ENCODE measurements around the gene SESN2. TPM values are rescaled to one million over a fixed set of nuclear protein-coding genes. Genes with fewer than 3 reads are reported as not detected.

Gene SESN2
- total RNA-seq, 2 donors from 2014 or later: 11.2 to 27.5 TPM

DNA sequence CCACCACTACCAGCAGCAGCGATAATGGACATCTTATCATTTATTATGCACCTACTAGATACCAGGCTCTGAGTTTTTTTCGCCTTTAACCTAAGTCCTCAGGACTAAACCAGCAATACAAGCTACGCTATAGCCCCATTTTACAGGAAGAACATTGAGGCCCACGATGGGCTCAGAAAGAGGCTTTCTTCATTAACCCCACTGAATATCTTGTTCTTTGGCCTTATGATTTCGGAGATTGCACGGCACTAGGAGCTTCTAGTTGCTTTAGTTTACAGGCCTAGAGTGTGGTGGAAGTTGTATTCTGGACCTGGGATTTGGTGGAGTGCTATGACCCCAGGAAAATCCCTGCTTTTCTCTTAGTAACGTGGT lies 1.5 kb downstream of the SESN2 start:
- DNase-seq (ENCODE audit: low spot score): no peak
- TF ChIP-seq POLR2A (IDR thresholded peaks at IDR 0.05) (no peak), POLR2AphosphoS5 (IDR thresholded peaks at IDR 0.05) (no peak)
- TF ChIP-seq, protein P1, sequence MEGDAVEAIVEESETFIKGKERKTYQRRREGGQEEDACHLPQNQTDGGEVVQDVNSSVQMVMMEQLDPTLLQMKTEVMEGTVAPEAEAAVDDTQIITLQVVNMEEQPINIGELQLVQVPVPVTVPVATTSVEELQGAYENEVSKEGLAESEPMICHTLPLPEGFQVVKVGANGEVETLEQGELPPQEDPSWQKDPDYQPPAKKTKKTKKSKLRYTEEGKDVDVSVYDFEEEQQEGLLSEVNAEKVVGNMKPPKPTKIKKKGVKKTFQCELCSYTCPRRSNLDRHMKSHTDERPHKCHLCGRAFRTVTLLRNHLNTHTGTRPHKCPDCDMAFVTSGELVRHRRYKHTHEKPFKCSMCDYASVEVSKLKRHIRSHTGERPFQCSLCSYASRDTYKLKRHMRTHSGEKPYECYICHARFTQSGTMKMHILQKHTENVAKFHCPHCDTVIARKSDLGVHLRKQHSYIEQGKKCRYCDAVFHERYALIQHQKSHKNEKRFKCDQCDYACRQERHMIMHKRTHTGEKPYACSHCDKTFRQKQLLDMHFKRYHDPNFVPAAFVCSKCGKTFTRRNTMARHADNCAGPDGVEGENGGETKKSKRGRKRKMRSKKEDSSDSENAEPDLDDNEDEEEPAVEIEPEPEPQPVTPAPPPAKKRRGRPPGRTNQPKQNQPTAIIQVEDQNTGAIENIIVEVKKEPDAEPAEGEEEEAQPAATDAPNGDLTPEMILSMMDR (IDR thresholded peaks at IDR 0.05): no peak
- H3K4me1 ChIP-seq (replicated peaks): no peaks in the 10 kb centered on the region
- WGBS: 52% methylated on average over 7 of the region's 7 CpGs
- H3K4me3 ChIP-seq: peak overlapping the region; percentile 73 to 98
- no peaks in the 10 kb centered on the region for H3K9me3 ChIP-seq
- H3K27ac ChIP-seq: peak overlapping the region in 1 of 2 donors; percentile 88
- H3K27me3 ChIP-seq (replicated peaks; ENCODE audit: insufficient read depth): no peaks in the 10 kb centered on the region
- intact Hi-C loops (cut with DNase I): no loop called here
- no peaks in the 10 kb centered on the region for H3K36me3 ChIP-seq

DNA sequence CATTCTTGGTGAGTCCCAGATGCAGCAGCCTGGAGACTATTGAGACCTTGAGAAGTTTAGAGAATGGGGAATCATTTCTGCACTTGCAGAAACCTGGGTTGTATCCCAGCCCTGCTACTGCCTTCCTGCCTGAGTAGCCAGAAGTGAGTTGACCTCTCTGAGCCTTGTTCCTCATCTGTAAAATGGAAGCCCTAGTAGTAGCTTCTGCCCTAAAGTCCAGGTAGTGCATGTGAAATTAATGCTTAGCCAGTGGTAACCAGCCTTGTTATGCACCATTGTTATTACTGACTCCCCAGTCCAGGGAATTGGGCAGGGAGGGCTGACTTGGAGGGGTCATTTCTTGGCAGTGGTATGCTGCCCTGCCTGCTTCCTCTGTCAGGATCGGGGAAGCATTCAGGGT lies 5.6 kb downstream of the SESN2 start:
- intact Hi-C loops (cut with DNase I): no loop called here
- TF ChIP-seq POLR2AphosphoS5 (IDR thresholded peaks at IDR 0.05) (no peak), POLR2A (IDR thresholded peaks at IDR 0.05) (no peak)
- TF ChIP-seq, protein P1 (IDR thresholded peaks at IDR 0.05): no peak
- Histone ChIP-seq H3K27me3 (replicated peaks; ENCODE audit: insufficient read depth) (no peaks in the 10 kb centered on the region), H3K27ac (no peak overlapping the region), H3K4me3 (no peak overlapping the region), H3K36me3 (no peaks in the 10 kb centered on the region), H3K4me1 (replicated peaks) (no peaks in the 10 kb centered on the region), H3K9me3 (no peaks in the 10 kb centered on the region)
- no peak for DNase-seq (ENCODE audit: low spot score)
- WGBS: 100% methylated on average over 1 of the region's 1 CpG

DNA sequence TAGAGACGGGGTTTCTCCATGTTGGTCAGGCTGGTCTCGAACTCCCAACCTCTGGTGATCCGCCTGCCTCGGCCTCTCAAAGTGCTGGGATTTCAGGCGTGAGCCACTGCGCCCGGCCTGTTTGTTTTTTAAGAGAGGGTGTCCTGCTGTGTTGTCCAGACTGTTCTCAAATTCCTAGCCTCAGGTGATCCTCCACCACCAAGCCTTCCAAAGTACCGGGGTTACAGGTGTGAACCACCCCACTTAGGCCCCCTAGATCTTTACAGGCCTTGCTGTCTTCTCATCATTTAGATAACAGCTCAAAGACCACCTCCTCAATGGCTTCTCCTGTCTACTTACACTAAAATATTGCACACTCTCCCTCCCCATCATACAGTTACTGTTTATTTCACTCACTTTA lies 6.3 kb downstream of the SESN2 start:
- no peak for DNase-seq (ENCODE audit: low spot score)

DNA sequence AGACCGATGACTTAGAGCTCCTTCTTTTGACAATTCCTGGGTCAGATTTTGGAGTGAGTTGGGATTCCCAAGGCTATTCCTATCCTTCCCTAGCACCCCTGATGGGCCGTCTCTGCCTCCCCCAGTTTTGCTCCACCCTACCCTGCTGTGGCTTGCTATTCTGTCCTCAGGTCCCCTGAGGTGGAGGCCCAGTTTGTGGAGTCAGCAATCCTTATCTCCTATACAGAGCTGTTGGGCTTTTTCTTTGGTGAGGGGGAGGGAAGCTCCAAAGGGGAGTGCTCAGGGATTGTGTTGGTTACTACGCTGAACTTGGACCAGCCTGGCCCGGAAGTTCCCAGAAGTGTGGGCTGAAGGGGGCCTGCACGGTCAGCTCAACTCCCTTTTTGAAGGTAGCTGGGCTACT lies 7.6 kb downstream of the SESN2 start:
- no peak for DNase-seq (ENCODE audit: low spot score)
- WGBS: 72% methylated on average over 5 of the region's 5 CpGs
- Histone ChIP-seq H3K27ac (no peak overlapping the region), H3K36me3 (no peaks in the 10 kb centered on the region), H3K9me3 (no peaks in the 10 kb centered on the region), H3K4me1 (replicated peaks) (no peaks in the 10 kb centered on the region), H3K27me3 (replicated peaks; ENCODE audit: insufficient read depth) (no peaks in the 10 kb centered on the region), H3K4me3 (no peak overlapping the region)
- intact Hi-C loops (cut with DNase I): loop anchor here (1.0 kb wide), 1 partner anchor 20 kb away; no protein-coding TSS in a partner anchor
- TF ChIP-seq POLR2AphosphoS5 (IDR thresholded peaks at IDR 0.05) (no peak), POLR2A (IDR thresholded peaks at IDR 0.05) (no peak)
- TF ChIP-seq, protein P1 (IDR thresholded peaks at IDR 0.05): no peak

More for the DNA sequence above, 6.3 kb downstream of the SESN2 start:
- no peaks in the 10 kb centered on the region for H3K36me3 ChIP-seq
- TF ChIP-seq POLR2AphosphoS5 (IDR thresholded peaks at IDR 0.05): no peak
- no peak for TF ChIP-seq POLR2A (IDR thresholded peaks at IDR 0.05)
- TF ChIP-seq, protein P1 (IDR thresholded peaks at IDR 0.05): no peak
- H3K4me1 ChIP-seq (replicated peaks): no peaks in the 10 kb centered on the region
- WGBS: 82% methylated on average over 8 of the region's 8 CpGs
- no peak overlapping the region for H3K27ac ChIP-seq
- no peaks in the 10 kb centered on the region for H3K27me3 ChIP-seq (replicated peaks; ENCODE audit: insufficient read depth)
- H3K9me3 ChIP-seq: no peaks in the 10 kb centered on the region
- H3K4me3 ChIP-seq: no peak overlapping the region
- intact Hi-C loops (cut with DNase I): no loop called here

DNA sequence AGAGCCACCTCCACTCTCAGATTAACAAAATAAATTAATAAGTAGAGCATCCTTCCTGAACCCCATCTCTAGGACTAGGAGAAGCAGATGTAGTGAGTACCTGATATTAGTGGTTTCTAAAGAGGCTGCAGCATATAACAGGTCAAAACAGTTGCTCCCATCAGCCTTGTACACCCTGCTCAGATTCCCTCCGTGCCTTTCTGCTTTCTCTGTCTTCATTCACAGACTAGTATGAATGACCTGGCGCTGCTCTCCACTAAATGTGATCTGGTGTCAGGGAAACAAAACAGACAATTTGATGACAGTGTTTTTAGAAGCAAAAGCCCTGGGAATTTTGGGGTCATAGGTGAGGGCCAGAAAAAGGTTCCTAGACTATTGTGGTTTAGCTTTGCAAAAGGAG lies 8.3 kb downstream of the SESN2 start:
- no peak for DNase-seq (ENCODE audit: low spot score)
- no peaks in the 10 kb centered on the region for H3K9me3 ChIP-seq
- intact Hi-C loops (cut with DNase I): loop anchor here (1.0 kb wide), 1 partner anchor 20 kb away; no protein-coding TSS in a partner anchor
- 84% methylated on average over 2 of the region's 2 CpGs for WGBS
- TF ChIP-seq, protein P1 (IDR thresholded peaks at IDR 0.05): no peak
- no peak for TF ChIP-seq POLR2A (IDR thresholded peaks at IDR 0.05)
- no peak for TF ChIP-seq POLR2AphosphoS5 (IDR thresholded peaks at IDR 0.05)
- no peaks in the 10 kb centered on the region for H3K36me3 ChIP-seq
- H3K4me1 ChIP-seq (replicated peaks): no peaks in the 10 kb centered on the region
- no peak overlapping the region for H3K4me3 ChIP-seq
- H3K27me3 ChIP-seq (replicated peaks; ENCODE audit: insufficient read depth): no peaks in the 10 kb centered on the region
- no peak overlapping the region for H3K27ac ChIP-seq

Measured in prostate gland (tissue), 2 donors.